Measurements from ENCODE around the gene MT1M. TPM values are rescaled to one million over a fixed set of nuclear protein-coding genes. Genes with fewer than 3 reads are reported as not detected.

The MT1M gene
- total and polyA plus RNA-seq, 2 of the 8 experiments (the other 6 are each of a cell fraction or from before 2014, with no cell fraction given): 2.1 TPM; not detected in 1

GRCh38 chr16:56662357-56663354 is 30.2 kb downstream of the MT1M start (continued):
- no peak for TF ChIP-seq ASH2L (IDR thresholded peaks at IDR 0.05; ENCODE audit: low read length)
- no peak for TF ChIP-seq EP300 (IDR thresholded peaks at IDR 0.05; ENCODE audit: borderline replicate concordance in 1 of 2, low read depth in 2 of 2, low read length in 2 of 2)
- no peak for TF ChIP-seq PHF8 (conservative IDR thresholded peaks at IDR 0.05; ENCODE audit: low read depth, low read length)
- TF ChIP-seq CBX5 (IDR thresholded peaks at IDR 0.05; ENCODE audit: low read depth, low read length): no peak
- TF ChIP-seq TAF7 (optimal IDR thresholded peaks at IDR 0.05; ENCODE audit: borderline replicate concordance, low read depth, low read length): no peak
- TF ChIP-seq ATF2 (IDR thresholded peaks at IDR 0.05; ENCODE audit: low read length): no peak
- TF ChIP-seq BCL11A (IDR thresholded peaks at IDR 0.05; ENCODE audit: low read depth in 2 of 2, low read length in 2 of 2): no peak
- TF ChIP-seq MAX (IDR thresholded peaks at IDR 0.05): peak; percentile 67
- no peak for TF ChIP-seq SP2 (IDR thresholded peaks at IDR 0.05; ENCODE audit: low read length)
- no peak for TF ChIP-seq SP4 (IDR thresholded peaks at IDR 0.05; ENCODE audit: low read length)
- no peak for TF ChIP-seq POU5F1 (IDR thresholded peaks at IDR 0.05; ENCODE audit: low read depth, low read length)
- no peak for TF ChIP-seq SIN3A (conservative IDR thresholded peaks at IDR 0.05 in 1 of 2, IDR thresholded peaks at IDR 0.05 in 1 of 2; ENCODE audit: low read depth in 1 of 2, low read length in 2 of 2)
- TF ChIP-seq TAF1 (IDR thresholded peaks at IDR 0.05; ENCODE audit: low read depth, low read length): no peak
- no peak for TF ChIP-seq RAD21 (IDR thresholded peaks at IDR 0.05 in 1 of 2, conservative IDR thresholded peaks at IDR 0.05 in 1 of 2; ENCODE audit: low read depth in 2 of 2, low read length in 2 of 2)

Measured in H1 (cell line).